Activated CD8-positive, alpha-beta memory T cell treated with anti-CD3 and anti-CD28 coated beads, Interleukin-2, amount 50 U/mL, for 24 hours (primary cell): ENCODE results near the gene GUCA1A.

Experiments
- DNase-seq: peaks from one replicate; pipeline ENCODE4 v3.0.0-alpha.2; 2020; ENCODE audit errors: extremely low read depth

Gene GUCA1A

DNA sequence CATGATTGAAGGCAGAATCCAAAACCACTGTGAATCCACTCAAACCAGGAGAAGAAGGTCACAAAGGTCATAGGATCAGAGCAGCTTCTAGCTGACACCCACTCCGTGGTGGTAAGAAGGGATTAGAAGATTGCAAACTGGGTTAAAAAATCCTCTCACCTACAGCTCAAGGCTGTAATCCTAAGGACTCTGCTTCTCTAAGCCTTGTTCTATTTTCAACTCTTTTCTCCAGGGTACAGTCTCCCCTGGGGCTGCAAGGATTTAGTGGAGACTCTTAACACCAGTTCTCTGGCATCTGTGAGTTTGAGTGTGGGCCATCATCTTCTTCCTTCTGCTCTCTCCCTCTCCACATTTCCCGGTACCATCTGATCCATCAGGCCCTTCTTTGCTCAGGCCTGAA is at the start of gene GUCA1A:
Gene GUCA1A, plus strand, starts transcription at position 264 of the 400 bp plus-strand sequence. CDS start 250 bp downstream, outside the sequence.
- DNase-seq, result no peak

DNA sequence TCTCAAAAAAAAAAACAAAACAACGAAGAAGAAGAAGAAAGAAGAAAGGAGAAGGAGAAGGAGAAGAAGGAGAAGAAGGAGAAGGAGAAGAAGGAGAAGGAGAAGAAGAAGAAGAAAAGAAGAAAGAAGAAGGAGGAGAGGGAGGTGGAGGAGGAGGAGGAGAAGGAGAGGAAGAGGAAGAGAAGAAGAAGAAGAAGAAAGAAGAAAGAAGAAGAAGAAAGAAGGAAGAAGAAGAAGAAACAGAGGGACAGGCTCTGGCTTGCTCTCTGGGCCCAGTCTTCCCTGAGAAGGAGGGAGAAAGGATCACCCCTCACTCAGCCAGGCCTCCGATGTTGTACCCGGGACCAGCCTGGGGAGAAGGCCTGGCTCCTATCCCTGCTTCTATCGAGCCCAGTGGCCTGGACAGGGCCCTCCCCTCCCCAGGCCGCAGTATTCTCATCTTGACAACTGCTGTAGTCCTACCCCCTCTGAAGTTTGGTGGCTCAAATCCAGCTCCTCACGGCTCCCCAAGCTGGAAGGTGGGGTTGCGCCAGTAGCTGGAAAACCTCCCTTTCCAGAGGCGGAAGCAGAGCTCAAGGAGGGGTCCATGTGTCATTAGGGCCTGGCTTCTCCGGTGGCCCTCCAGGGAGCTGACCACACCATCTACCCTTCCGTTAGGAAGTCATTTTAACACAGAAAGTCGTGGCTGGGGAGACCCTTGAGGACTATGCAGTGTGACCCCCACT is 49.6 kb upstream of the GUCA1A start:
- no peak for DNase-seq

DNA sequence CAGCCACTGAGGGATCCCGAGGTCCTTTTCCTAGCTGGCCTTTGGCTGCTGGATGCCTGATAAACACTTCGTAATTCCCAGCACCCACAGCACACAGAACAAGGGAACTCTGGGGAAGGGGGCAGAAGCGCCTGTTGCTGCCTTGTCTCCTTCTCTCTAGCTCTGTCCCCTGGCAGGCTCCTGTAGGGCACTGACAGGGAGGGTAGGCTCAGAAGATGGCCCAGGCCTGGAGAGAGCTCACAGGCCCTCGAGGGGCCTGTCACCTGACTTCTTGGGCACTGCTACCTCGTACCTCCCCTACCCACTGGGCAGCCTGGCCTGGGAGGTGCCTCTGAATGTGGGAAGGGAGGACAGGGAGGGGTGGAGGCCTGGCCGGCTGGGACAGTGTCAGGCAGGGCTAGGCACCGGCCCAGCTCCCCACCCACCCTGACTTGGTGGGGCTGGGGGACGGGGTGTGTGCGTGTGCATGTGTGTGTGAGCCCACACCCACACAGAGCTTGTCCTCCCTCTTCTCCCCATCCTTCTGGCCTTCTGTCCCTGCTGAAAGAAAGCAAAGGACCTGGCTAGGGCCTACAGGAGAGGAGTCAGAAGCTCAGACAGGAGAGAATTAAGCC is 48.8 kb upstream of the GUCA1A start:
- no peak for DNase-seq

DNA sequence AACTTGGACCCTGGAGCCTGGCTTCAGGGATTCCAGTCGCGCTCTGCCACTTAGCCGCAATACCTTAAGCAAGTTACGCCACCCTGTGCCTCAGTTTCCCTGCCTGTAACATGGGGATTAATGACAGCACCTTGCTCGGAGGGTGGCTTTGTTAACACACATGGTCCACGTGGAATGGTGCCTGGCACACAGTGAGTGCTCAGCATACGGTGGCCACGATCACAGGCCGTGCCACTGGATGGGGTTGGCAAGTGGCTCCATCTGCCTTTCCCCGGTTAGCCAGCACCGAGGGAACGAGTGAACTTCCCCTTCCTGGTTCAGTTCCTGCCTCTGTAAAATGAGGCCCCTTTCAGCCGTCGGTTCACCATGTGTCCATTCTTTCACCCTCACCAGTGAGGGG is 47.9 kb upstream of the GUCA1A start:
- DNase-seq, result no peak

DNA sequence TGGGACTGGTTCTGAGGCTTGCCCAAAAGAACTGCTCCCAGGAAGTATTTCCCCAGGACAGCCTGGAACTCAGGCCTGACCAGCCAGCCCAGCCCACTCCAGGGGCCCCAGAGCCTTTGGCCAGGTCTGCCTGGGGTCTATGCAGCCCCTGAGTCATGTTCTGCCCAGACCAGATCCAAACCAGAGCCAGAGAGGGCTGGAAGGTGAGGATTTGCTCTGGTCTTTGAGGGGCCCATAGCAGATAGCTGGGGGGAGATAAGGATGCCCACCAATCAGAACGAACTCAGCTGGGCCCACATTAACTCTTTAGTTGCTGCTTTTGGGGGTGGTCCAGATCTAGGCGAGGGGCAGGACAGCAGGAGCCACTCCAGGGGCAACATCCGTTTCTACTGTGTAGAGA is 47.5 kb upstream of the GUCA1A start:
- DNase-seq, result no peak

DNA sequence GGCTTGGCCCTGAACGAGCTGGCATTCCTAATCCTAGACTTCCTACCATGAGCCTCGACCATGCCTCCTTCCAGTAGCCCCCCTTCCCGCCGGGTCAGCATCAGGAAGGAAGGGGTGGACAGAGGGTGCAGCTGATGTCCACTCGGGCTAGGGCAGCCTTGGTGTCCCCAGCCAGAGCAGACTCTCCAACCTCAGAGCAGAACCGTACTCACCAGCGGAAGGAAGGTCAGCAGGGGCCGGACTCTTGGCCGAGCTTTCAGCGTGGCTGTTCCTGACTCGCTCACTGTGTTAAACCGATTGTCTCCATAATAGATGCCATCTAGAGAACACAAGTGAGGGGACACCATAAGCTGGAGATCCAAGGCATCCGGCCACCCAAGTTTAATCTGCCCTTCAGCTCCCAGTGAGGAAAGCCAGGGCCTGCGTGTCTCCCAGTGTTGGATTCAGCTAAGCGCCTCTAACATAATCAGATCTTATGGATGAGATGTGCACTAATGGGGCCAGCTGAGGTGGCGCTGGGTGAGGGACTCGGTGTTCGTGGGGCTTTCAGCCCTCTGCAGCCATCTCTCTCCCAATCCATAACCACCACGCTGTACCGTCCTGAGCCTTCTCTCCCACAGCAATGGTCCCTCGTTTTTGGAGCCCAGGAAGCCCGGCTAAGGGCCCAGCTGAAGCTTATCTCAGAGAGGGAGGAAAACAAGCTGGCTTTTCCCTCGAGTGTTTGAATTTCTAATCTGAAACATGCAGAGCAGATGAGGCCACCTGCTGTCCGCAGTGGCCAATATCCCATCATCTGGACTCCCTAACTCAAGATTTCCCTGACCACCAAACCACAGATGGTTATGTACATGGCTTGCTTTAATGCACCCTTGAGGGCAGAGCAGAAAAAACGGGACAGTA is 44.5 kb upstream of the GUCA1A start:
- no peak for DNase-seq

DNA sequence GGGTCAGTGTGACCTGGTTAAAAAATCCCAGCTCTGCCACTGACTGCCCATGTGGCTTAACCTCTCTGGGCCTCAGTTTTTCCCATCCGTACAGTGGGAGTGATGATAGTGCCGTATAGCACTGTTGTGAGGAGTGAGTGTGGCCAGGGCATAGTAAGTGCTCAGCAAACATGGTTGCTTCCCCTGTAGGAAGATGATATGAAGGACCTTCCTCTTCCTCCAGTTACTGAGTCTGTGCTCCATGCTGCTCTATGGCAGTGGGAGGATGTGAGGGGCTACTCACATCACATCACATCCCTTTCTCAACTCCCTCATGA is 43.8 kb upstream of the GUCA1A start:
- no peak for DNase-seq

DNA sequence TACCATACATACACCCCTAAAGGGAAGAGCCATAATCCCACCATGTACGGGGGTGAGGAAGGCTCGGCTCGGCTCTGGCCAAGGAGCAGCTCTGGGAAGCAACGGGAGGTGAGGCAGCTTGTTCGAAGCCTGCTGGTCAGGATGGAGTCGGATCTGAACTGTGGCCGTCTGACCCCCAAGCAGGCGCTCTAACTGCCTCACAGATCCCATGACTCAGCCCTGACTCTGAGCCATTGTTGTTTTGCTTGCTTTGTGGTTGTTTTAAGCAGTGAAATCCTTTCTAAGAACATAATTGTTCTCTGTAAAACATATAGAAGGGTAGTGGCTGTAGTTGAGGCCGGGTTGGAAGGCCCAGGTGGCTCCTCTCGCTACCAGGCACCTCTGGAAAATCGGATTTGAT is 41.6 kb upstream of the GUCA1A start:
- DNase-seq, result no peak

DNA sequence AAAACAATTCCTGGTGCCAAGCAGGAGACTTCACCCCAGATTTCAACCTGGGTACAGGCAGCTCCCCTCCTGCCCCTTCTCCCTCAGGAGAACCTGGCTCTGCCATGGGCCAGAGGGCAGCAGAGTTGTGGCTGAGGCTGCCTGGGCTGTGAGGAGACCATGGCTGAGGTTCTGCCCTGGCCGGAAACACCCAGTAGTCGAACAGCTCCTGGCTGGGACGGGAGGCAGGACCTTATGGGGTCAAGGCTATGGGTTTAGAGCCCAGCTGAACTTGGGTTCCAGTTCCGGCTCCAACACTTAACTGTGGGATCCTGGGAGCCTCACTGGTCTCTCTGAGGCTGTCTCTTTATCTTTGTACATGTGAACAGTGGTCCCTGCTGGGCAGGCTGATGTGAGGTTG is 39.2 kb upstream of the GUCA1A start:
- no peak for DNase-seq

DNA sequence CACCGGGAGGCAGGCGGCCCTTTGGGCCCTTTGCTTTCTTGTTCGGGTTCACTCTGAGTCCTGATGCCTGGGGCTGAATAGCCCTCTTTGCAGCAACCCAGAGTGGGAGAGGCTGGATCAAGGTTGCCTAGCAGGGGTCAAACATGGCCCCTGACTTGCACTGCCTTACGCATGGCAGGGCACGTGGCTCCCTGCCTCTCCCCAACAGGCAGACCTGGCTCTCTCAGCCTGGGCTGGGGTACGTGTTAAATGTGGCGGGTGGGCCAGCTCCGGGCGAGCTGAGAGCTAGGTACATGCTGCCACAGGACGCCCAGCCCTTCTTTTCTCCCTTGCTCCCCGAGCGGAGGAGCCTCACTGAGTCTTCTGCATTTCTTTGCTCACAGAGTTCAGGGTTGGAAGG is 38.0 kb upstream of the GUCA1A start:
- no peak for DNase-seq

DNA sequence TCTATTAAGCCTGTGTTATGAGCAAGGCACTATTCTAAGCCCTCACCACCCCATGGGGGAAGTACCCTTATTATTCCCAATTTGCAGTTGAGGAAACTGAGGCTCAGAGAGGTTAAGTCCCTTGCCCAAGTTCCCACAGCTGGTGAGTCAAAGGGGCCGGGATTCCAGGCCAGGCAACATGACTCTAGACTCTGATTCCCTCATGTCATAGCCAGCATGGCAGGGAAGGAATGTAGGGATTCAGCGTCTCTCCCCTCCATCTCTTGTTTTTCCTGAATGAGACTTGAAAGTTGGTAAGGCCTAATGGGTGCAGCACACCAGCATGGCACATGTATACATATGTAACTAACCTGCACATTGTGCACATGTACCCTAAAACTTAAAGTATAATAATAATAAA is 37.4 kb upstream of the GUCA1A start:
- DNase-seq, result no peak

DNA sequence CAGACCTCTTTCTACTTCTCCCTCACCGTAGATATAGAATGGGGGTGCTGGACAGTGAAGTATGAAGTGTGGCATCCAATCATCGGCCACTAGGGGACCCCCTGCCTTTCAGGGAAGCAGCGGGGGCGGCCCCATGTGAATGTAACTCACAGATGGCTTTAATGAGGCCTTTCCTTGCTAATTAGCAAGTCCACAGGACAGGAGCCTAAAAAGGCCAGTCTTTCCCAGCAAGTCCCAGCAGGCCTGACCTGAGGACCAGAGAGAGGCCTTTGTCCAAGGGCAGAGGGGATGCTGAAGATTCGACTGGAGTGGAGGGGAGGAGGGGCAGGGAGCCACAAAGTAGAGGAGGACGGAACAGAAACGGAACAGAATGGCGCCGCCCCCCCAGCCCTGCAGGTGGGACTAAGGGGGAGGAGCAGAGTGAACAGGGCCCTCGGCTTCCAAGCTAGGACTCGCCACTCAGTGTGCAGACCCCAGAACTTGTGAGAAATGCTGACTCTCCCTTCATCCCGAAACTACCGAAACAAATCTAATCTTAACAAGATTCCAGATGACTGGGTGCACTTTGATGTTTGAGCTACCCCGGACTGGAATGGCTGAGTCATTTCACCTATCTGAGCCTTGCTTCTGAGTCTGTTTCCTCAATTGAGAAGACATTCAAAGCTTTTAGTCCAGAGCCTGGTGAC is 36.5 kb upstream of the GUCA1A start:
- no peak for DNase-seq

DNA sequence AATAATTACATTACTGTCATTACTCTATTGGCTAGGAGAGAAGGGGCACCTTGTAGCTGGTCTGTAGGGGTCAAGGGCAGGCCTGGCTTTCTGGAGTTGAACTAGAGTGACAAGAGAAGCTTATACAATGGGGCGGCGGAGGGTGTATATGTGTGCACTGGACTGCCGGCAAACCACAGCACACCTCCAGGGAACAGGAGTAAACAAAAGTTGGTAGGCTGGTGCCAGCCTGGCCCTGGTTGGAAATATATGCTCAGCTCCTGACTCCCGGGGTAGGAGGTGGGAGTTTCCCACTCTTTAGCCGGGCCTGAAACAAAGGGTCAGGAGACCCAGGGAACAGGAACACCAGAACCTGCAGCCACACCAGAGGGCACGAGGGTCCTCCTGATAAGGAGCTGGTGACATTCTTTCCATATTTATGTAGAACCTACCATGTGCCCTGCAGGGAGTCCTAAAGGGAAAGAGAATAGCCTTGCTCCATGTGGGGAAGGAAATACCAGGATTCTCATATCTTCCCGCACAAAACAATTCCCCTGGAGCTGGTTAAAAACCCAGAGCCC is 35.9 kb upstream of the GUCA1A start:
- no peak for DNase-seq

DNA sequence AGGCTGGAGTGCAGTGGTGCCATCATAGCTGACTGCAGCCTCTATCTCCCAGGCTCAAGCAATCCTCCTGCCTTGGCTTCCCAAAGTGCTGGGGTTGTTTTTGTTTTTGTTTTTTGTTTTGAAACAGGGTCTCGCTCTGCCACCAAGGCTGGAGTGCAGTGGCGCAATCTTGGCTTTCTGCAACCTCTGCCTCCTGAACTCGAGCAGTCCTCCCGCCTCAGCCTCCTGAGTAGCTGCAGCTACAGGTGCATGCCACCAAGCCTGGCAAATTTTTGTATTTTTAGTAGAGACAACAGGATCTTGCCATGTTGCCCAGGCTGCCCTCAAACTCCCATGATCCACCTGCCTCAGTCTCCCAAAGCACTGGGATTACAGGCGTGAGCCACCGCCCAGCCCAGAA is 35.0 kb upstream of the GUCA1A start:
- DNase-seq, result no peak

DNA sequence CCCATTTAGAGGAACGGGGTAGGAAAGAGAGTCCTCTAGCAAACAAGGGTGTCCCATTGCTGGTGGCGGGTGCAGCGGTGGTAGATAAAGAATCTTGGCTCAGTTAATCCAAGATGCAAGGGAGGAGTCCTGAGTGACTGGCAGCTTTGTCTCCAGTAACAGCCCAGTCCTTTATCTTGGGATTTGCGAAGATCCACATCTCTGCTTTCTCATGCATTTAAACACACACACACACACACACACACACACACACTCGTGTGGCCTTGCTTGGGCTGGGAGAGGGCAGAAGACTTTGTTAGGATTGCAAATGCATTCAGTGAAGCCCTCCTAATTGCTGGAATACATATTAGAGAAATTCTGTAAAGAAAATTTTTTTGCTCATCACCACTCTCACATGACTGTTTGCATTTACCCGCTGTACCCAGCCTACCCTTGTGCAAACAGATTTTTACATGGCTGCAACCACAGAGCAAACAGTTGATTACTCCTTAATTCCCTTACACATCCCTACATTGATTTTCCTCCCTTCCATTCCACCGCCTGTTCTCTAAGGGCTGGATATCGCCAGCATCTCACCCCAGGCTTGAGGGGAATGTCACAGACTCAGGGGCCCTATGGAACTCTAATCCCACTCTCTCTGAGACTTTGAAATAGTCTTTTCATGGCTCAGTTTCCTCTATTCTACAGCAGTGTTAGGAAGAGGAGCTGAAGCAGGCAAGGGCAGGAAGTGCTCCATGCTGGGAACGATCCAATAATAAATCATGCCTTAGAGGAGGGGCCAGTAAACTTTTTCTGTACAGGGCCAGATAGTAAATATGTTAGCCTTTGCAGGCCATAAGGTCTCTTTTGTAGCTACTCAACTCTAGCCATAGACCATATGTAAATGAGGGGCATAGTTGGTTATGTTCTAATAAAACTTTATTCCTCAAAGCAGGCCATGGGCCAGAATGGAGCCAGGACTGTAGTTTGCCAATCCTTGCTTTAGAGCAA is 34.2 kb upstream of the GUCA1A start:
- DNase-seq, result no peak

DNA sequence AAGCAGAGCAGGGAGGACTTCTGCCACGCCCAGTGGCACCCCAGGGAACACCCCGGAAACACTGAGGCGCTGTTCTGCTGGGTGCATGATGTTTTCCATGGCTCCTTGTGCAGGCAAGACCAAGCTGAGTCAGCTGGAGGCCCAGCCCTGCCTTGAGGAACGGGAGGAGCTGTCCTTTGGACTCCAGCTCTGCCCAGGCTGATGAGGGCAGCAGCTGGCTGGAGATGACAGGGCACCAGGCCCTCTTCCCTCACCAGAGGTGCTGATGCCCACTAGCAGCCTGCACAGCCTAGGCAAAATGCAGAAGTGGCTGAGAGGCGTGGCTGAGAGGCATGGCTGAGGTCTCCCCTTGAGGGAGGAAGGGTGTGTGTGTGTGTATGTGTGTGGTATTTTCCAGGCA is 33.1 kb upstream of the GUCA1A start:
- DNase-seq, result no peak

DNA sequence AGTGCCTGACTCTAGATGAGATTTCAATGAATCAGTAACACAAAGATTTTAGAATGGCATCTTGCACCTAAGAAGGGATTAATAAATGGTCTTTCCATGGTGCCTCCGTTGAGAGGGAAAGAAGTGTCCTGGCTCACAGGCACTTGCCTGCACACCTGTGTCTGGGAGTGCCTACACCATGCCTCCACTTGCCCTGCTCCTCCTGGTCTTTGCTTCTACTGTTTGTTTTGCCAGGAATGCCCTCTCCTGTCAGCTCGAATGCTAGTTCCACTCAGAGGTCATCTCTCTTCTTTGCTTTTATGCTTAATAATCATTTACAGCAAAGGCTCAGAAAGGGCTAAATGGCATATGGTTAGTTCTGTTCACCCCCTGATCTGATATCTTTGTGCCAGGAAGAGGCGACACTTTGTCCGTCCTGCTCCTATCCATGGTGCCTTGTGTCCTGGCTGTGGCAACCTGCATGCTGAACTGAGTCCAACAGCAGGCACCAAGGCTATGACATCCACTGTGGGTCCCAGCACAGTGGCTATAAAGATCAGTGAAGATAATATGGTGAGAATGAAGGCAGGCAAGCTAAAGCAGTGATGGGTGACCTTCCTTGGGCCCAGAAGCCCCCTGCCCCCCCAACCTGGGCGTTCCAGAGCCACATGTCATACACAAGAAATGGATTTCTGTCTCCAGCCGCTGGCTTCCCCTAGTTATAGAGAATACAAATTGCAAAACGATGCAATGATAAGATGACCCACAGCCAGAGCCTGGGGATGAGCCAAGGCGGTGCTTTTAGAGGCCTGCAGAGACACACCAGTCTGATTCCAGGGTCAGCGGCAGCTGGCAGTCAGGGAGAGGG is 32.2 kb upstream of the GUCA1A start:
- no peak for DNase-seq

DNA sequence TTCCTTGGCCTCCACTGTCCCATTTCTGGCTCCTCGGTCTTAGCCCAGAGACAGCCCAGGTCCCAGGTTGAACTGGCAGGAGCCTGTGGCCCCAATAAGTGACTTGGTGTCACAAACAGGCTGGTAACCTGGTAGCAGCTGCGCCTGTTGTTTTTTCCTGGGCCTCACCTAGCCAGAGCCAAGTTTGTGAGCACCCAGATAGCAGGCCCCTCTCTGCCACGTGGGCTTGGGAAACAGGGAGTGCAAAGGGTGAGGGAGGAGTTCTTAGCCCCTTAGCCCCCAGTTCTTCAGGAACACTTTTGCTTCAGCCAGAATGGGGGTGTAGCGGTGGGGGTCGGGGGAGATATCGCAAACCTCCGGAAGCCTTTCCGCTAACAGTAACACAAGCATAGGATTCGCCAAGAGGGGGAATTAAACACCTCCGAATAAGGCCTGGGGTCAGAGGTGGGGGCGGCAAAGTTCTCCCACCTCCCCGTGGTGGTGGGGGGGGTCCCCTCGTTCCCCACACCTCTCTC is 31.5 kb upstream of the GUCA1A start:
- DNase-seq, result no peak

DNA sequence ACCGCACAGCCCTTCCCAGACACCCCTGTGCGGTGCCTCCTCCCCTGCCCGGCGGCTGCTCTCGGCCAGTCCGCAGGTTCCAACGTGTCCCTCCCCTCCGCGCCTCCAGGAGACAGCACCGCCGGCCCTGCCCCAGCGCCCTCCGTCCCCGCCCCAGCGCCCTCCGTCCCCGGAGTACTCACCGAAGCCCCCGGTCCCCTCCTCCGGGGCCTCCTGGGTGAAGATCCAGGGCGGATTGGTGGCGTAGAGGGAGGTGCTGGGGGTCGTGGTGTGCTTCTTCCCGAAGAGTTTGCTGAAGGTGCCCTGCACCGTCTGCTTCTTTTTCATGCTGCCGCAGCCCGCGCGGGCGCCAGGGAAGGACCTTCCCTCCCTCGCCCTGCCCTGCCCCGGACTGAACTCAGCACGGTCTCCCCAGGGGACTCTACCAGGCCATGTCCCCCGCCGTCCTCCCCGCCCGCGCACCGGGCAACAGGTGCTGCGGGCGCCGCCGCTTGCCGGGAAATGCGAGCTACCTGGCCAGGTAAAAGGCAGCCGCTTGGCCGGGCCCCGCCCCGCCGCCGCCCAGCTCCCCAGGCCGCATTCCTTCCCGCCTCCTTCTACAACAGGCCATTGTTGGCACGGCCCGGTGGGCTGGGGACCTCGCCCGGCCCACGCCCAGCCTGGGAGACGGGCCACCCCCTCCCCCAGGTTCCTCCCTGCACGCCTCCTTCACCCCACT is 30.9 kb upstream of the GUCA1A start, which contains the start of gene C6orf132:
Gene C6orf132, minus strand, starts transcription at position 503 of the 718 bp plus-strand sequence. Its CDS starts 176 bp downstream, at position 327.
- DNase-seq, result no peak
